B cell (primary cell): Measurements from ENCODE around the gene KCNT1. TPM values are rescaled to one million over a fixed set of nuclear protein-coding genes. Genes with fewer than 3 reads are reported as not detected.

ENCODE experiments used
- ATAC-seq: fragments of 200-7000 bp; cut with Tn5 transposase; one replicate; pipeline ENCODE4 v1.10.0; 2021; ENCODE audit warnings: low read depth, mild to moderate bottlenecking, moderate number of reproducible peaks, moderate library complexity
- CTCF ChIA-PET: fragments of 350-600 bp; sonication (Branson Sonifier 250); formaldehyde crosslinking; loops from one replicate; lab custom pipeline; 2021; ENCODE audit warnings: antibody characterized with exemption, inconsistent platforms; lab: Charles Lee
- POLR2A ChIA-PET: fragments of 350-600 bp; sonication (Branson Sonifier 250); formaldehyde crosslinking; loops from one replicate; lab custom pipeline; 2021; ENCODE audit warnings: antibody characterized with exemption; lab: Charles Lee
- DNase-seq: peaks from one replicate; pipeline ENCODE4 v3.0.0; 2013
- H2AFZ ChIP-seq: 2 replicates; pipeline ENCODE4 v1.6.1; 2012; ENCODE audit warnings: mild to moderate bottlenecking, low read depth, low read length; ENCODE audit not compliant: insufficient read depth, poor library complexity, severe bottlenecking
- H3K27ac ChIP-seq, 2 donors: 1 replicate in 1 of 2; 2 replicates in 1 of 2; pipeline ENCODE4 v1.5.1; 2012 to 2013; ENCODE audit warnings: low read length in 2 of 2, mild to moderate bottlenecking in 2 of 2, moderate library complexity in 1 of 2
- H3K27me3 ChIP-seq, 4 experiments: fragments of 200-600 bp in 1 of 4; sonication (generic) in 1 of 4; replicated peaks in 1 of 4; 1 replicate in 2 of 4; 2 replicates in 2 of 4; pipeline versions ENCODE4 v1.6.1 to v1.7.0; 2013 to 2016; ENCODE audit warnings: low read length in 3 of 4, mild to moderate bottlenecking in 2 of 4, mixed read lengths in 1 of 4, moderate library complexity in 1 of 4; ENCODE audit not compliant: insufficient read depth in 4 of 4, control insufficient read depth in 3 of 4; ENCODE audit errors: control extremely low read depth in 1 of 4
- H3K36me3 ChIP-seq, 2 experiments: replicated peaks in 1 of 2; 1 replicate in 1 of 2; 2 replicates in 1 of 2; pipeline versions ENCODE4 v1.6.1 to v1.7.1; 2013; ENCODE audit warnings: low read length in 1 of 2; ENCODE audit not compliant: insufficient read depth in 2 of 2, control insufficient read depth in 1 of 2; ENCODE audit errors: control extremely low read depth in 1 of 2, extremely low read depth in 1 of 2
- H3K4me1 ChIP-seq, 2 donors: fragments of 200-600 bp in 1 of 2; sonication (generic) in 1 of 2; 1 replicate in 1 of 2; 2 replicates in 1 of 2; pipeline versions ENCODE4 v1.5.1 to v1.6.1; 2013 to 2017; ENCODE audit warnings: low read length in 2 of 2; ENCODE audit not compliant: control insufficient read depth in 2 of 2, insufficient read depth in 2 of 2
- H3K4me2 ChIP-seq: replicated peaks from 2 replicates; pipeline ENCODE3; 2012; ENCODE audit warnings: mild to moderate bottlenecking, low read depth, low read length; ENCODE audit not compliant: poor library complexity, severe bottlenecking
- H3K4me3 ChIP-seq, 5 experiments: fragments of 200-600 bp in 1 of 5; sonication (generic) in 1 of 5; 1 replicate in 3 of 5; 2 replicates in 2 of 5; pipeline versions ENCODE4 v1.5.1 to v1.7.0; 2011 to 2016; ENCODE audit warnings: low read length in 4 of 5, mild to moderate bottlenecking in 4 of 5, low read depth in 2 of 5, control low read depth in 1 of 5, moderate library complexity in 1 of 5; ENCODE audit not compliant: insufficient read depth in 1 of 5; ENCODE audit errors: control extremely low read depth in 1 of 5, extremely low read depth in 1 of 5
- H3K79me2 ChIP-seq: fragments of 200-600 bp; sonication (generic); one replicate; pipeline ENCODE4 v1.6.0; 2016; ENCODE audit warnings: low read length; ENCODE audit not compliant: control insufficient read depth, insufficient read depth
- H3K9ac ChIP-seq: fragments of 200-600 bp; sonication (generic); 2 replicates; pipeline ENCODE4 v1.6.1; 2017; ENCODE audit warnings: mild to moderate bottlenecking, low read length, moderate library complexity
- H3K9me3 ChIP-seq, 3 donors: one replicate each; pipeline versions ENCODE4 v1.6.1 to v1.7.1; 2013; ENCODE audit warnings: low read length in 2 of 3; ENCODE audit not compliant: control insufficient read depth in 2 of 3, insufficient read depth in 1 of 3; ENCODE audit errors: control extremely low read depth in 1 of 3
- H4K20me1 ChIP-seq: 2 replicates; pipeline ENCODE4 v1.6.0; 2012; ENCODE audit warnings: mild to moderate bottlenecking, low read length; ENCODE audit not compliant: insufficient read depth, control insufficient read depth, poor library complexity, severe bottlenecking
- H3K27ac Mint-ChIP-seq: one replicate; pipeline ENCODE4 v1.8.0; 2021; ENCODE audit warnings: mixed read lengths
- H3K27me3 Mint-ChIP-seq: one replicate; pipeline ENCODE4 v1.8.0; 2021; ENCODE audit warnings: mixed read lengths
- H3K4me1 Mint-ChIP-seq: one replicate; pipeline ENCODE4 v1.8.0; 2021; ENCODE audit warnings: mixed read lengths
- H3K4me3 Mint-ChIP-seq: one replicate; pipeline ENCODE4 v1.8.0; 2021; ENCODE audit warnings: mixed read lengths
- H3K9me3 Mint-ChIP-seq: one replicate; pipeline ENCODE4 v1.8.0; 2022; ENCODE audit warnings: mixed read lengths; ENCODE audit not compliant: insufficient read depth
- CTCF ChIP-seq: fragments of 200-600 bp; IDR thresholded peaks from one replicate; pipeline ENCODE4 v1.8.0; 2022; ENCODE audit warnings: antibody characterized with exemption, mild to moderate bottlenecking
- EZH2 ChIP-seq: IDR thresholded peaks from 2 replicates; pipeline ENCODE4 v1.6.1; 2012; ENCODE audit warnings: borderline replicate concordance, low read depth, mild to moderate bottlenecking, moderate library complexity, low read length; ENCODE audit not compliant: insufficient read depth, poor library complexity, severe bottlenecking
- WGBS: methylation state at CpG from one replicate; pipeline ENCODE4 v1.1.5; 2013; ENCODE audit warnings: missing lambda C conversion rate; ENCODE audit not compliant: insufficient coverage; 5-methylcytosine and 5-hydroxymethylcytosine counted together
- intact Hi-C: fragments of 100-400 bp; cut with micrococcal nuclease; formaldehyde crosslinking; loops from one replicate; pipeline ENCODE4 v1.10.0; 2022
- polyA plus RNA-seq: library from polyadenylated mRNA; depleted of rRNA; stranded (reverse); fragments of >200 nt; gene quantifications from 2 replicates; pipeline ENCODE4 v1.2.3, GENCODE V29; 2012
- total RNA-seq, 2 donors: library from RNA; stranded (reverse); fragments of 120-200 nt in 1 of 2; gene quantifications; 1 replicate in 1 of 2; 2 replicates in 1 of 2; pipeline versions ENCODE4 v1.2.3 to v1.2.4, GENCODE V29; 2013 to 2022

Gene KCNT1
- total and polyA plus RNA-seq, 2 donors (not counting 1 experiment from before 2014, with no cell fraction given) = not detected

GRCh38 chr9:135746565-135746964 lies 44.6 kb downstream of the KCNT1 start:
- Mint-ChIP-seq H3K4me3 (no peak overlapping the region), H3K9me3 (no peaks in the 10 kb centered on the region), H3K27ac (no peak overlapping the region), H3K4me1 (no peaks in the 10 kb centered on the region), H3K27me3 (no peaks in the 10 kb centered on the region)
- no peak for DNase-seq
- H3K4me1 ChIP-seq = no peaks in the 10 kb centered on the region
- H3K27me3 ChIP-seq = no peaks in the 10 kb centered on the region
- H3K79me2 ChIP-seq = no peaks in the 10 kb centered on the region
- no peaks in the 10 kb centered on the region for H3K36me3 ChIP-seq
- H2AFZ ChIP-seq = no peak overlapping the region
- CTCF ChIA-PET = no interaction called here
- POLR2A ChIA-PET = no interaction called here
- TF ChIP-seq EZH2 = no peak
- TF ChIP-seq CTCF = no peak
- 68% methylated on average over 9 of the region's 9 CpGs for WGBS
- no peak overlapping the region for H3K4me2 ChIP-seq
- no peaks in the 10 kb centered on the region for H3K9me3 ChIP-seq
- no peak overlapping the region for H3K27ac ChIP-seq
- H3K9ac ChIP-seq = no peak overlapping the region
- no peak overlapping the region for H3K4me3 ChIP-seq
- intact Hi-C loops = no loop called here
- no peaks in the 10 kb centered on the region for H4K20me1 ChIP-seq
- ATAC-seq = no peak

DNA sequence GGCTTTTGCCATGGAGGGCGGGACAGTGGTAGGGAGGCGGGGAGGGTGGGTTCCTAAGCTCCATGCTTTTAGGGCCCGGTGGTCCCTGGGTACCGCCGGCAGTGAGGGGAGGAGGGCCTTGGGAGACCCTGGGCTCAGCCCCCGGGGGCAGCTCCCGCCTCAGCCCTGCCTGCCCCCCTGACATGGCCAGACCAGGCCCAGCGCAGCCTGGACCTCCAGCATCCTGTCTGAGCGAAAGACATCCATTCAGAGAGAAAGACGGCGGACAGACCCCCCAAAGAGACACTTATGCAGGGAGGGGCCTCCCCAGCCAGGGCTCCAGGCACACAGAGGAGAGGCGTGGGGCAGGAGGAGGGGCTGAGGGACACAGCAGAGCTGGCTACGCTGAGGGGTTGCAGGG lies 45.3 kb downstream of the KCNT1 start:
- H3K9me3 ChIP-seq = no peaks in the 10 kb centered on the region
- Mint-ChIP-seq H3K27me3 (no peaks in the 10 kb centered on the region), H3K4me1 (no peaks in the 10 kb centered on the region), H3K4me3 (no peak overlapping the region), H3K9me3 (no peaks in the 10 kb centered on the region), H3K27ac (no peak overlapping the region)
- H3K4me2 ChIP-seq = no peak overlapping the region
- no peaks in the 10 kb centered on the region for H3K79me2 ChIP-seq
- intact Hi-C loops = no loop called here
- POLR2A ChIA-PET = no interaction called here
- no peak overlapping the region for H2AFZ ChIP-seq
- no peak overlapping the region for H3K9ac ChIP-seq
- WGBS = 70% methylated on average over 13 of the region's 13 CpGs
- H4K20me1 ChIP-seq = no peaks in the 10 kb centered on the region
- no peaks in the 10 kb centered on the region for H3K36me3 ChIP-seq
- no peak overlapping the region for H3K4me3 ChIP-seq
- no peaks in the 10 kb centered on the region for H3K27me3 ChIP-seq
- CTCF ChIA-PET = no interaction called here
- ATAC-seq = no peak
- TF ChIP-seq EZH2 (no peak), CTCF (no peak)
- H3K27ac ChIP-seq = no peak overlapping the region
- no peak for DNase-seq
- H3K4me1 ChIP-seq = no peaks in the 10 kb centered on the region
